ENCODE data around the gene HCRT. TPM values are rescaled to one million over a fixed set of nuclear protein-coding genes. Genes with fewer than 3 reads are reported as not detected.

Gene HCRT
- total and polyA plus RNA-seq, 2 of the 8 experiments (the other 6 are each of a cell fraction or from before 2014, with no cell fraction given), result not detected

DNA sequence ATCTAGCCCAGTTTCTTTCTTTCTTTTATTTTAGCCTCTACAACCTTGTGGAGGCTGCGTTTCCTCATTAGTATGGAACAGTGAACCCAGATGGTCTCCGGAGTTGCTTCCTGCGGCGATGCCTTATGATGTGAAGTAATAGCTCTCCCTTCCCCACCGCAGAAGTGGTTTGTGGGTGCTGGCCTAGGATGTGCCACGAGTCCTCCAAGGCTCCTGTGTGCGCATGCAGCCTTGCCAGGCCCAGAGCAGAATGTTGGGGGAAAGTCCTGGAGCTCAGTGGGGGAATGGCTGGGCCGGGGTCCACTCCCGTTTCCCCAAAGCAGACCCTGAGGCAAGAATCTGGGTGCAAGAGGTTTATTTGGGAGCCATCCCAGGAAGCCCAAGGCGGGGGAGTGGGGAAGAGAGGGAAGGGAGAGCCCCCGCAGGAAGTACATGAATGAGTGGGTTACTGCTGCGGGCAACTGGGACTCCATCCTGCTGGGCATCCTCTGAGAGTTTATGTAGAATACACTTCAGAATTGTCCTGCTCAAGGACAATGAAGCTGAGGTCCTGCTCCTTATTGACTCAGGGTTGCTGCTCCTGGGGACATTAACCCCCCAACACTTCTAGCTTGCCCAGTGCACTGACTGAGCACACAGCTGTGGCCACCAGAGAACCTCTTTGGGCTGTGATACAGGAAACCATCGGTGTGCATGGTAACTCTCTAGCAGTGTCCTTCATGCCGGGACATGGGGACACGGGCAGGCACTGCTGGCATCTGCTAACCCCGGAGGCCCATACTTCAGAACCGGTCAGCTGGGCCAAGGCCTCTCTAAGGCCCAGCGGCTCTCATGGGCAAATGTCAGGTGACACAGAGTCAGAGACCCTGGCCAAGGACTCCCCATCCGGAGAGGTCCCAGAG is 3.7 kb upstream of the HCRT start (continued):
- TF ChIP-seq, protein P1, sequence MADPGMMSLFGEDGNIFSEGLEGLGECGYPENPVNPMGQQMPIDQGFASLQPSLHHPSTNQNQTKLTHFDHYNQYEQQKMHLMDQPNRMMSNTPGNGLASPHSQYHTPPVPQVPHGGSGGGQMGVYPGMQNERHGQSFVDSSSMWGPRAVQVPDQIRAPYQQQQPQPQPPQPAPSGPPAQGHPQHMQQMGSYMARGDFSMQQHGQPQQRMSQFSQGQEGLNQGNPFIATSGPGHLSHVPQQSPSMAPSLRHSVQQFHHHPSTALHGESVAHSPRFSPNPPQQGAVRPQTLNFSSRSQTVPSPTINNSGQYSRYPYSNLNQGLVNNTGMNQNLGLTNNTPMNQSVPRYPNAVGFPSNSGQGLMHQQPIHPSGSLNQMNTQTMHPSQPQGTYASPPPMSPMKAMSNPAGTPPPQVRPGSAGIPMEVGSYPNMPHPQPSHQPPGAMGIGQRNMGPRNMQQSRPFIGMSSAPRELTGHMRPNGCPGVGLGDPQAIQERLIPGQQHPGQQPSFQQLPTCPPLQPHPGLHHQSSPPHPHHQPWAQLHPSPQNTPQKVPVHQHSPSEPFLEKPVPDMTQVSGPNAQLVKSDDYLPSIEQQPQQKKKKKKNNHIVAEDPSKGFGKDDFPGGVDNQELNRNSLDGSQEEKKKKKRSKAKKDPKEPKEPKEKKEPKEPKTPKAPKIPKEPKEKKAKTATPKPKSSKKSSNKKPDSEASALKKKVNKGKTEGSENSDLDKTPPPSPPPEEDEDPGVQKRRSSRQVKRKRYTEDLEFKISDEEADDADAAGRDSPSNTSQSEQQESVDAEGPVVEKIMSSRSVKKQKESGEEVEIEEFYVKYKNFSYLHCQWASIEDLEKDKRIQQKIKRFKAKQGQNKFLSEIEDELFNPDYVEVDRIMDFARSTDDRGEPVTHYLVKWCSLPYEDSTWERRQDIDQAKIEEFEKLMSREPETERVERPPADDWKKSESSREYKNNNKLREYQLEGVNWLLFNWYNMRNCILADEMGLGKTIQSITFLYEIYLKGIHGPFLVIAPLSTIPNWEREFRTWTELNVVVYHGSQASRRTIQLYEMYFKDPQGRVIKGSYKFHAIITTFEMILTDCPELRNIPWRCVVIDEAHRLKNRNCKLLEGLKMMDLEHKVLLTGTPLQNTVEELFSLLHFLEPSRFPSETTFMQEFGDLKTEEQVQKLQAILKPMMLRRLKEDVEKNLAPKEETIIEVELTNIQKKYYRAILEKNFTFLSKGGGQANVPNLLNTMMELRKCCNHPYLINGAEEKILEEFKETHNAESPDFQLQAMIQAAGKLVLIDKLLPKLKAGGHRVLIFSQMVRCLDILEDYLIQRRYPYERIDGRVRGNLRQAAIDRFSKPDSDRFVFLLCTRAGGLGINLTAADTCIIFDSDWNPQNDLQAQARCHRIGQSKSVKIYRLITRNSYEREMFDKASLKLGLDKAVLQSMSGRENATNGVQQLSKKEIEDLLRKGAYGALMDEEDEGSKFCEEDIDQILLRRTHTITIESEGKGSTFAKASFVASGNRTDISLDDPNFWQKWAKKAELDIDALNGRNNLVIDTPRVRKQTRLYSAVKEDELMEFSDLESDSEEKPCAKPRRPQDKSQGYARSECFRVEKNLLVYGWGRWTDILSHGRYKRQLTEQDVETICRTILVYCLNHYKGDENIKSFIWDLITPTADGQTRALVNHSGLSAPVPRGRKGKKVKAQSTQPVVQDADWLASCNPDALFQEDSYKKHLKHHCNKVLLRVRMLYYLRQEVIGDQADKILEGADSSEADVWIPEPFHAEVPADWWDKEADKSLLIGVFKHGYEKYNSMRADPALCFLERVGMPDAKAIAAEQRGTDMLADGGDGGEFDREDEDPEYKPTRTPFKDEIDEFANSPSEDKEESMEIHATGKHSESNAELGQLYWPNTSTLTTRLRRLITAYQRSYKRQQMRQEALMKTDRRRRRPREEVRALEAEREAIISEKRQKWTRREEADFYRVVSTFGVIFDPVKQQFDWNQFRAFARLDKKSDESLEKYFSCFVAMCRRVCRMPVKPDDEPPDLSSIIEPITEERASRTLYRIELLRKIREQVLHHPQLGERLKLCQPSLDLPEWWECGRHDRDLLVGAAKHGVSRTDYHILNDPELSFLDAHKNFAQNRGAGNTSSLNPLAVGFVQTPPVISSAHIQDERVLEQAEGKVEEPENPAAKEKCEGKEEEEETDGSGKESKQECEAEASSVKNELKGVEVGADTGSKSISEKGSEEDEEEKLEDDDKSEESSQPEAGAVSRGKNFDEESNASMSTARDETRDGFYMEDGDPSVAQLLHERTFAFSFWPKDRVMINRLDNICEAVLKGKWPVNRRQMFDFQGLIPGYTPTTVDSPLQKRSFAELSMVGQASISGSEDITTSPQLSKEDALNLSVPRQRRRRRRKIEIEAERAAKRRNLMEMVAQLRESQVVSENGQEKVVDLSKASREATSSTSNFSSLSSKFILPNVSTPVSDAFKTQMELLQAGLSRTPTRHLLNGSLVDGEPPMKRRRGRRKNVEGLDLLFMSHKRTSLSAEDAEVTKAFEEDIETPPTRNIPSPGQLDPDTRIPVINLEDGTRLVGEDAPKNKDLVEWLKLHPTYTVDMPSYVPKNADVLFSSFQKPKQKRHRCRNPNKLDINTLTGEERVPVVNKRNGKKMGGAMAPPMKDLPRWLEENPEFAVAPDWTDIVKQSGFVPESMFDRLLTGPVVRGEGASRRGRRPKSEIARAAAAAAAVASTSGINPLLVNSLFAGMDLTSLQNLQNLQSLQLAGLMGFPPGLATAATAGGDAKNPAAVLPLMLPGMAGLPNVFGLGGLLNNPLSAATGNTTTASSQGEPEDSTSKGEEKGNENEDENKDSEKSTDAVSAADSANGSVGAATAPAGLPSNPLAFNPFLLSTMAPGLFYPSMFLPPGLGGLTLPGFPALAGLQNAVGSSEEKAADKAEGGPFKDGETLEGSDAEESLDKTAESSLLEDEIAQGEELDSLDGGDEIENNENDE (IDR thresholded peaks at IDR 0.05; ENCODE audit: insufficient replicate concordance, low read length), result no peak

All from H1 (cell line).